B cell (primary cell): ENCODE data around the gene PMPCA.

Experiments used
- CTCF ChIP-seq: fragments of 200-600 bp; IDR thresholded peaks from one replicate; pipeline ENCODE4 v1.8.0; 2022; ENCODE audit warnings: antibody characterized with exemption, mild to moderate bottlenecking
- EZH2 ChIP-seq: IDR thresholded peaks from 2 replicates; pipeline ENCODE4 v1.6.1; 2012; ENCODE audit warnings: borderline replicate concordance, low read depth, mild to moderate bottlenecking, moderate library complexity, low read length; ENCODE audit not compliant: insufficient read depth, poor library complexity, severe bottlenecking

- no peak for TF ChIP-seq CTCF
- no peak for TF ChIP-seq EZH2
These were observed 43.6 kb upstream of the PMPCA start for GRCh38 chr9:136366826-136367225.
